GM13976 (cell line): ENCODE measurements around the gene SLC4A1AP.

ENCODE experiments used
- DNase-seq: peaks from one replicate; pipeline ENCODE4 v3.0.0; 2012; ENCODE audit warnings: low spot score
- in situ Hi-C: fragments of 300-500 bp; cut with MboI; formaldehyde crosslinking; loops from one replicate; pipeline ENCODE4 v1.12.0; 2022; ENCODE audit warnings: low sequenced_read_pairs, mixed read lengths, inconsistent platforms; ENCODE audit not compliant: unreplicated experiment
- TF ChIP-seq, protein P1 (sequence below): IDR thresholded peaks from 2 replicates; pipeline ENCODE4 v1.5.1; 2012; ENCODE audit warnings: borderline replicate concordance, mild to moderate bottlenecking; ENCODE audit not compliant: insufficient read depth; ENCODE audit errors: extremely low read depth, missing control alignments, control extremely low read depth

Gene SLC4A1AP

DNA sequence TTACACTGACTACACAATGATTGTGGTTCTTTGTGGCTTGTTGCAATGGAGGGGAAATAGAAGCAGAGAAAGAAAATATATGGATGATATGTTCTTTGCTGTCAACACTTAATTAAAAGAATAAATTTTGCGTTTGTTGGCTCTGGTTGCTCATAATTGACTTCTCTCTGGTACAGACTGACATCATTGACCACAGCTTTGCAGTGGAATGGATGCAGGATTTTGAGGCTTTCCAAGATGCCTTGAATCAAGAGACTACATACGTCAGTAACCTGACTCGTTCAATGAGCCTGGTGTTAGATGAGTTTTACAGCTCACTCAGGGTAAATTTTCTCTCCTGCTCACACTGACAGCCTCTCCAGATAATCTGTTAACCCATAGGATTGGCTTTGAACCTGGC is 25.0 kb upstream of the SLC4A1AP start:
- no peak for DNase-seq
- in situ Hi-C loops: no loop called here
- TF ChIP-seq, protein P1, sequence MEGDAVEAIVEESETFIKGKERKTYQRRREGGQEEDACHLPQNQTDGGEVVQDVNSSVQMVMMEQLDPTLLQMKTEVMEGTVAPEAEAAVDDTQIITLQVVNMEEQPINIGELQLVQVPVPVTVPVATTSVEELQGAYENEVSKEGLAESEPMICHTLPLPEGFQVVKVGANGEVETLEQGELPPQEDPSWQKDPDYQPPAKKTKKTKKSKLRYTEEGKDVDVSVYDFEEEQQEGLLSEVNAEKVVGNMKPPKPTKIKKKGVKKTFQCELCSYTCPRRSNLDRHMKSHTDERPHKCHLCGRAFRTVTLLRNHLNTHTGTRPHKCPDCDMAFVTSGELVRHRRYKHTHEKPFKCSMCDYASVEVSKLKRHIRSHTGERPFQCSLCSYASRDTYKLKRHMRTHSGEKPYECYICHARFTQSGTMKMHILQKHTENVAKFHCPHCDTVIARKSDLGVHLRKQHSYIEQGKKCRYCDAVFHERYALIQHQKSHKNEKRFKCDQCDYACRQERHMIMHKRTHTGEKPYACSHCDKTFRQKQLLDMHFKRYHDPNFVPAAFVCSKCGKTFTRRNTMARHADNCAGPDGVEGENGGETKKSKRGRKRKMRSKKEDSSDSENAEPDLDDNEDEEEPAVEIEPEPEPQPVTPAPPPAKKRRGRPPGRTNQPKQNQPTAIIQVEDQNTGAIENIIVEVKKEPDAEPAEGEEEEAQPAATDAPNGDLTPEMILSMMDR: no peak

GRCh38 chr2:27640722-27641245 is 22.9 kb upstream of the SLC4A1AP start:
- no peak for DNase-seq
- TF ChIP-seq, protein P1: no peak
- in situ Hi-C loops: no loop called here

DNA sequence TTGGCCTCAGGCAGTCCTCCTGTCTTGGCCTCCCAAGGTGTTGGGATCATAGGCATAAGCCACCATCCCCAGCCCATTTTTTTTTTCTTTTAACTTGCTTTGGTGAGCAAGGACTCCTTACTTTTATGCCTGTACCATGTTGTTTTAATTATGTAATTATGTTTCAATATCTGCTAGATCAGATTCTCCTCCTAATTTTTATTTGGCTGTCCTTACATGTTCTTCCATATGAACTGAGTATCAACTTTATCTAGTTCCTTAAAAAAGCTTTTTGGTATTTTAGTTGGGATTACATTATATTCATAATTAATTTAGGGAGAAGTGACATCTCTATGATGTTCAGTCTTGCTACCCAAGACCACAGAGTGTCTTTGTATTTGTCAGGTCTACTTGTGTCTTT is 18.5 kb upstream of the SLC4A1AP start:
- TF ChIP-seq, protein P1: no peak
- DNase-seq: no peak
- in situ Hi-C loops: no loop called here

DNA sequence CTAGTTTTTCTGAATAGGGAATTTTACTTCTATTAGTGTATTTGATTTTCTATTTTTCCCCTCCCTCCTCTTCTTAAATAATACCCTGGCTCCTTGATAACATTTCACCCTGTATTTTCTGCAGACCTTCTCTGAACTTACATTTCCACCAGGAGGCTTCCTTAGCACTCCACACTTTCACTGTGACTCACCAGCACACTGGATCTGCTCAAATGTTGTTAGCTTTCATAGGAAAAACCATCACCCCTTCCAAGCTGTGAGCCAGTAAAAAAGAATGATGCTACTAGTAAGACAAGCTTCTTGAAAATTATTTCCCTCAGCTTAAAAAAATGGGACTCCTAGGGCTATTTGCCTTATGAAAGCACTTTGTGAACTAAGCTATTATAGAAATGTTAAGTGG is 16.4 kb upstream of the SLC4A1AP start:
- TF ChIP-seq, protein P1: no peak
- no peak for DNase-seq
- in situ Hi-C loops: no loop called here

DNA sequence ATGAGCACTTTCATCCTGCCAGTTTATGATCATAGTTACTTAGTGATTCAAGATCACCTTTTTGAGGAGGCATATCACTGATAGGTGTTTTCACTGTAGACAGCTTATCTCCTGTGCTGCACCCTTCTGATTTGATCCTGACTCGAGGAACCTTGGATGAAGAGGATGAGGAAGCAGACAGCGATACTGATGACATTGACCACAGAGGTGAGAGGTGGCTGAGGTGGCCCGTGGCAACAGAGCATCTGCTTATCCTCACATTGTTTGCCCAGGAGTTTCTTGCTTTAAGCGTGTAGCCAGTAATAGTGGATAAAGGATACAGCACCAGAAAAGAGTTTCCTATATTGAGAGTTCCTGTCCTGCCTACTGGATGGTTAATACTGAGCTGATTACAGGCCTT is 16.0 kb upstream of the SLC4A1AP start:
- in situ Hi-C loops: no loop called here
- TF ChIP-seq, protein P1: no peak
- no peak for DNase-seq

DNA sequence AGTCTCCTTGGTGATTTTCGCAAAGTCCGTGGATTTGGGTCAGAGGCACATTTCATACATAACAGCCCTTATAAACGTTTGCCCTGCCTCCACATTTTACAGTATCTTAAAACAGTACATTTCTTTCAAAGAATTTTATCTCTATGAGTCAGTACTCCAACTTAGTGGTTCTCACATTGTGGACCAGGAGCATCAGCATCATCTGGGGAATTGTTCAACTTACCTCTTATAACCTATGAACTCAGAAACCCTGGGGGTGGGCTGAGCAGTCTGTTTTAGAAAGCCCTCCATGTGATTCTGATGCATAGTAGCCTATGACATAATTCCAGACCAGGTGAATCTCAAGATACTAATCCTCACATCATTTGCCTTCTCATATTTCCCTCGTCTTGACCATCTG is 12.6 kb upstream of the SLC4A1AP start:
- in situ Hi-C loops: no loop called here
- no peak for DNase-seq

More for the DNA sequence above, 12.6 kb upstream of the SLC4A1AP start:
- TF ChIP-seq, protein P1: no peak
